Posterior vena cava (tissue), 2 donors: Measurements from ENCODE around the gene PMP22. TPM values are rescaled to one million over a fixed set of nuclear protein-coding genes. Genes with fewer than 3 reads are reported as not detected.

ENCODE experiments used
- DNase-seq: peaks from one replicate; pipeline ENCODE4 v3.0.0-alpha.2; 2020; ENCODE audit warnings: low spot score
- intact Hi-C, 2 donors: fragments of 100-400 bp; cut with DNase I; formaldehyde crosslinking; loops; one replicate each; pipeline versions ENCODE4 v1.14.1 to v1.14.2; 2022 to 2023
- long read RNA-seq, 2 donors: library from polyadenylated mRNA; unstranded; transcript quantifications; one replicate each; pipeline ENCODE4 v2.0.0, GENCODE V29; 2020 to 2021
- total RNA-seq, 2 donors: library from RNA; stranded (reverse); fragmentation: NEBNext Ultra II Directional; extraction: Animal tissue kit (Norgen Biotek cat#: 25700); gene quantifications; one replicate each; pipeline ENCODE4 v1.2.1, GENCODE V29; 2021
- donor health status: DM: yes; HTN: yes; CAD: no.
- donor health status: DM: yes; HTN: yes; CAD: no.

PMP22 gene
- total RNA-seq = 100 to 1,000 TPM; 130 to 245 TPM
- long read RNA-seq, donor 1, transcript PMP22-203 (5 exons, 1,817 nt) = major isoform, 82 of 138 reads
- long read RNA-seq, donor 1, transcript PMP22-201 (5 exons, 1,861 nt) = minor isoform, 21 of 138 reads
- long read RNA-seq, donor 1, partial matches to known transcripts = 17 of 138 reads
- long read RNA-seq, donor 1, other reads (novel, unspliced or antisense) = 17 of 138 reads
- long read RNA-seq, donor 2, transcript PMP22-203 (5 exons, 1,817 nt) = major isoform, 218 of 331 reads
- long read RNA-seq, donor 2, transcript PMP22-201 (5 exons, 1,861 nt) = minor isoform, 28 of 331 reads
- long read RNA-seq, donor 2, partial matches to known transcripts = 52 of 331 reads
- long read RNA-seq, donor 2, other reads (novel, unspliced or antisense) = 27 of 331 reads

DNA sequence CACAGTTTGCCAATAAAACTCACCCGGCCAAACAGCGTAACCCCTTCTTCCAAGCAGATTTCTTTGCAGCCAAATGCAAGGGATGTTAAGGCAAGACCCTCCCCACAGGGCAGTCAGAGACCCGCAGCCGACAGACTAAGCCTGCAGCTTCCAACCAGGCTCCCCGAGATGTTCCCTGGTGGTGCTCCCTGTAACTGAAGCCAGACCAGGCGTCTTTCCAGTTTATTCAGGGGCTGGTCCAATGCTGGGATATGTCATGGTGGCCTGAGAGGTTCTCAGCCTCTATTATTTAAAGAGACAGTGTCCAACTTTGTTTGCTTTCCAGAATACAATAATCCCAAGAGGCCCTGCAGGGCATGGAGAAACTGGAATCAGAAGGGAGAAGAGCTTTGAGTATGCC is at the start of gene PMP22:
Gene PMP22, minus strand, starts transcription at position 196 of the 400 bp plus-strand sequence. CDS start 4,599 bp downstream, outside the sequence.
- intact Hi-C loops = loop anchor here in 1 of 2 donors (10.0 kb wide), 1 partner anchor 130 kb away; no protein-coding TSS in a partner anchor
- no peak for DNase-seq

DNA sequence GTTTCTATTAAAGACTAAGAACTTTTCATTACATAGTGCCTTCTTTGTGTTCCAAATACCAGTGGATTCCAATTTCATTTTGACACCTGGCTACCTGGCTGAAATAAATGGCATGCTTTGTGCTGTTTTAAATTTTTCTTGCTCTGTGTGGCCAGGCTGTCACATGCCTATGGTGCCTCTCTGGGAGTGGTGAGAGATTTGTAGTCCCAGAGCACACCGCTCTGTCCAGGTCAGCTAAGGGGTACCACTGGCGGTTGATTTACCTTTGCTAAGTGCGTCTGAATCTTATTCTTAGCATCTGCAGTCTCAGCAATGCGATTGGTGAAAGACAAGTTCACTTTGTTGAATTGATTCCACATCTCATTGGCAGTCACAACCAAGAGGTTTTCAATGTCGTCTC is 46.9 kb upstream of the PMP22 start:
- intact Hi-C loops = no loop called here
- no peak for DNase-seq

- DNase-seq = no peak
- intact Hi-C loops = no loop called here
Observed at GRCh38 chr17:15309793-15310192, 44.7 kb upstream of the PMP22 start.

DNA sequence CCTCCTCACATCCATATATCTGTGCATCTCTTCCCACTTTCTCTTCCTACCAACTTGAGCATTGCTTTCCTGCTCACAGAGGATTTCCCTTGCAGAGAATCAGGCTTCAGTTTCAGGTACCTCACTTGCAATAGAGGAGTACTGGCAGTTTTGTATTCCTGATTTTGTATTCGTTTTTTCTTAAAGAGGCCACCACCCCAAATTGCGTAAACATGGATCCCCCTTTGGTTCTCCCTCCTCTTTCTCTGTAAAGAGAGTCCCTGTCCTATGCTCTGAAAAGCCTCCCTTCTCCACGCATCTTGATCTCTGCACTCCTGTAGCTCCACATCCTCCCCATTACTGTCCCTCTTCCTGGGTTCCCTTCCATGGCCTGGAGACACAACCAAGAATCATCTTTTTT is 44.1 kb upstream of the PMP22 start:
- intact Hi-C loops = no loop called here

DNA sequence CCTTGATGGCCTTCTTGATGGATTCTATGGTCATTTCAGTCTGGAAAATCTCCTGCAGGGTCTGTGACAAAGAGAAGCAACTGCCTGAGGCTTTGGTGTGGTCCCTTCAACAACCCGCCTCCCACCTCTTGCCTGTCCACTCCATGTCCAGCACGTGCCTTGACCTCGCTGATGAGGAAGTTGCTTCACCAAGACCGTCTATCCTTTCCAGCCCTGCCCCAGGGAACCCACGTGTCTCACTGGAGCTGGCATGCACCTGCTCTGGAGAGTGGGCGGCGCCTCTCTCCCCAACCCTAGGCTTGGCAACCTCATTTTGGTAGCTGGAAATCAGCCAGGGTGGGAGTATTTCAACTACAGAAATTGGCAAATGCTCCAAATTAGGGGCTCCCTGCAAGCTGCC is 43.6 kb upstream of the PMP22 start:
- intact Hi-C loops = no loop called here
- DNase-seq = no peak

More for the DNA sequence above, 44.1 kb upstream of the PMP22 start:
- no peak for DNase-seq

GRCh38 chr17:15307710-15308111 is 42.6 kb upstream of the PMP22 start:
- intact Hi-C loops = no loop called here
- no peak for DNase-seq

GRCh38 chr17:15303851-15304250 is 38.7 kb upstream of the PMP22 start:
- intact Hi-C loops = no loop called here
- no peak for DNase-seq

DNA sequence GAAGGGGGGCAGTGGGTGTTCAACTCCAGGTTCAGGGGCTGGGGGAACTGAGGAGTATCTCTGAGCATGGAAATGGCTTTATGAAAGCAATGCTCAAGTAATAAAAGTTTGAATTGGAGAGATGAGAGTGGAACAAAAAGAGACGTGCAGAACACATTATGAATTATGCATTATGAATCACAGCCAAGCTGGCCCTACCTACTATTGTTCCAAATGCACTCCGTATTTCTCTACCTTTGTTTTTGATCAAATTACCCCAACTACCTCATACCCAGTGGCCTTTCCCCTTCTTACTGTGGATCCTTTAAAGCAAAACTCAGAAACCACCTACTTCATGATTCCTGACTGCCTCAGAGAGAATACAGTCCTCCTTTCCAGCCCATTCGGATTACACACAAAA is 38.1 kb upstream of the PMP22 start:
- intact Hi-C loops = no loop called here
- no peak for DNase-seq

- intact Hi-C loops = no loop called here
- DNase-seq = no peak
Observed at GRCh38 chr17:15301845-15302244, 36.7 kb upstream of the PMP22 start.

GRCh38 chr17:15298176-15298575 is 33.0 kb upstream of the PMP22 start:
- intact Hi-C loops = no loop called here
- DNase-seq = no peak

GRCh38 chr17:15293558-15293957 is 28.4 kb upstream of the PMP22 start:
- DNase-seq = no peak
- intact Hi-C loops = no loop called here

GRCh38 chr17:15291674-15292361 is 26.7 kb upstream of the PMP22 start:
- intact Hi-C loops = no loop called here
- DNase-seq = no peak

- intact Hi-C loops = no loop called here
- no peak for DNase-seq
Observed at GRCh38 chr17:15290605-15291004, 25.5 kb upstream of the PMP22 start.

- no peak for DNase-seq
- intact Hi-C loops = no loop called here
Observed at GRCh38 chr17:15289285-15290183, 24.4 kb upstream of the PMP22 start.

DNA sequence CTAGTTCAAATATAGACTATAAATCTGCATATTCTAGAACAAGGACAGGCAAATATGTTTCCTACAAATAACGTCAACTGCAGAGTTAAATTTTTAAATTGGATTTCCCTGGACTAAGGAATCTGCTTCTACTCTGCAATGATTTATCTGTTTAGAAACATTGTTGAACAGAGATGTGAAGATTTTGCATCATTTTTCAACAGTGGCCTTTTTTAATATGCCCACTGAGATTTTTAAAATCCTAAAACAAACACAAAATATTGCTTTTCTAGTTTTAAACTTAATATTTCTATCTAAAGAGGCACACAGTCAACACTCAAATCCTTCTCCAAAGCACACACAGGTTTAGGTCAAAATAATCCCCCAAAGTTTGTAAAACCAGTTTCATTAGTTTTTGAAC is 23.7 kb upstream of the PMP22 start:
- DNase-seq = no peak
- intact Hi-C loops = no loop called here

- intact Hi-C loops = no loop called here
- peak; percentile 85 for DNase-seq
Observed at GRCh38 chr17:15287538-15288267, 22.6 kb upstream of the PMP22 start.

GRCh38 chr17:15285466-15285865 is 20.3 kb upstream of the PMP22 start:
- no peak for DNase-seq
- intact Hi-C loops = no loop called here

GRCh38 chr17:15284537-15284936 is 19.4 kb upstream of the PMP22 start:
- intact Hi-C loops = no loop called here
- no peak for DNase-seq

DNA sequence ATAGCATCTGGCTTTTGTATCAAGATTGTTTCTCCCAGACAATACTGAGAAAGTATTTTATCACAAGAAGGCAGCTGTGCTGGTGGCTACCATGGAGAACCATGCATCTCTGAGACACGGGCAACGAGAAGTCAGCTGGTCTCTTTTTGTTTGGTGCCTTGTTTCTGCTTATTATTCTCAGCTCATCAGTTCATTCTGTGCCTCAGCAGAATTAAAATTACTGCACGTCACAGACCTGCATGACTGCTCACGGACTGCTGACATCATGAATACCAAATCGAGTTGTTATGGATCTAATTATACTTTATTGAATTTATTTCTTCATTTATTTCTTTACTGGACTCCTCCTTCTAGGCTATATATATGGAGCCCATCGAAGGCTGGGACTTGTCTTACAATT is 19.0 kb upstream of the PMP22 start:
- intact Hi-C loops = no loop called here
- no peak for DNase-seq
